ENCODE measurements around the gene HS3ST3A1. TPM values are rescaled to one million over a fixed set of nuclear protein-coding genes. Genes with fewer than 3 reads are reported as not detected.
A peak's percentile ranks its signal among the peaks of the same experiment; 100 is the strongest.

Gene HS3ST3A1
- polyA plus RNA-seq, 3 donors: 0.20 TPM; not detected in 2

DNA sequence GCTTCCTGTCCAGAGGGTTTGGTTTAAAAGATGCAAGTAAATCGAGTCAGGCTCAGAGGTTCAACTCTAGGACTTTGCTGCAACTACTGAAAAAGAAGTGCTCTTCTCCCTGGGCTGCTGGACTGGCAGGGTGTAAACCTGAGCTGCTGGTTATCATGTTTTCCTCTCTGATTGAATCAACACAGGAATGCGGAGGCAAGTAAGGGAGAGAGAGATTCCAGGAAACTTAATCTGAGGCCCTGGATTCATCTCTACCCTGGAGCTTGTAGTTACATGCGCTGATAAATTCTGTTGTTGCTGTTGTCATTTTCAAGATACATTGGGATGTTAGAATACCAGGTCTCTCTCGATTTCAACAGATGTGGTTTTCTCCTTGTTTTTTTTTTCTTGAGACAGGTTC is 8.2 kb upstream of the HS3ST3A1 start:
- no peaks in the 10 kb centered on the region for H4K20me1 ChIP-seq (ENCODE audit: insufficient read depth, low read length)
- Mint-ChIP-seq H3K4me3 (no peak overlapping the region), H3K27me3 (ENCODE audit: low read depth in 3 of 3) (peaks cover 9 to 19% (median 11%) of the 10 kb centered on the region in 3 donors), H3K27ac (no peak overlapping the region), H3K36me3 (no peaks in the 10 kb centered on the region), H3K9me3 (peaks cover 3 to 11% (median 8%) of the 10 kb centered on the region in 7 donors), H3K4me1 (no peaks in the 10 kb centered on the region)
- no peaks in the 10 kb centered on the region for H3K27me3 ChIP-seq (ENCODE audit: control insufficient read depth in 2 of 2, insufficient read depth in 2 of 2, low read length in 2 of 2)
- no peak for TF ChIP-seq CTCF (IDR thresholded peaks at IDR 0.05)
- WGBS (ENCODE audit: insufficient coverage): 58% methylated on average over 1 of the region's 4 CpGs
- intact Hi-C loops (cut with micrococcal nuclease): no loop called here
- H3K4me2 ChIP-seq (replicated peaks; ENCODE audit: extremely low read depth, low read length, poor library complexity, severe bottlenecking): no peak overlapping the region
- H3K27ac ChIP-seq (ENCODE audit: low read depth in 1 of 2, low read length in 2 of 2): no peak overlapping the region
- H3K4me1 ChIP-seq (ENCODE audit: control insufficient read depth in 1 of 2, insufficient read depth in 2 of 2, low read length in 2 of 2): no peaks in the 10 kb centered on the region
- H3K4me3 ChIP-seq (replicated peaks in 1 of 3; ENCODE audit: low read depth in 2 of 3, low read length in 3 of 3): no peak overlapping the region
- peaks cover 0 to 5% of the 10 kb centered on the region in 2 donors for H3K9me3 ChIP-seq (replicated peaks in 1 of 2; ENCODE audit: control insufficient read depth in 1 of 2, insufficient read depth in 1 of 2, low read length in 2 of 2)
- H2AFZ ChIP-seq (ENCODE audit: insufficient read depth, low read depth, low read length, poor library complexity, severe bottlenecking): no peak overlapping the region
- no peak overlapping the region for H3K9ac ChIP-seq (ENCODE audit: insufficient read depth, low read length, poor library complexity, severe bottlenecking)
- H3K79me2 ChIP-seq (ENCODE audit: insufficient read depth, low read length): no peaks in the 10 kb centered on the region
- DNase-seq: no peak
- no peaks in the 10 kb centered on the region for H3K36me3 ChIP-seq (replicated peaks in 1 of 2; ENCODE audit: control insufficient read depth in 1 of 2, insufficient read depth in 2 of 2, low read length in 2 of 2)

DNA sequence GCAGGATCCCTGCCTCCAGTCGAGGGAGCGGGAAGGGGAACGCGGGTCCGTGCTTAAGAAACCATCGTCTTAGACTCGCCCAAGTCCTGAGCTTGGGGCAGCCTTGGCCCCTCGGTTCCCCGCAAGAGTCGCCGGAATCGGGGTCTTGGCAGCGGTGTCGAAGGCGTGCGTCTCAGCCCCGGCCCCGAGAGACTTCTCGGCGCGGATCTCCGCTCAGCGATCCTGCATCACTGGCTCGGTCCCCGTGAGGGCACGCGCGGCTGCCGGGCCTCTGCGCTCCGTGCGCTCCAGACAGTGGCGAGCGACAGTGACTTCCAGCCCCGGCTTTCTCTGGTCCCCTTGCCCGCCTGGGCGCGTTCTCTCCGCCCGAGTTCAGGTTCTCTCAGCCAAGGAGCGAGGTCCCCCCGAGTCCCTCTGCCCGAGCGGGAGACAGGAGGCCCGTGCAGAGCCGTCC is 380 bp downstream of the HS3ST3A1 start:
- no peak overlapping the region for H3K4me3 ChIP-seq (replicated peaks in 1 of 3; ENCODE audit: low read depth in 2 of 3, low read length in 3 of 3)
- Mint-ChIP-seq H3K36me3 (peaks cover 0 to 6% of the 10 kb centered on the region in 2 donors), H3K27ac (no peak overlapping the region), H3K27me3 (ENCODE audit: low read depth in 3 of 3) (peaks cover 50 to 77% (median 57%) of the 10 kb centered on the region in 3 donors), H3K9me3 (peaks cover 0 to 8% (median 2%) of the 10 kb centered on the region in 7 donors), H3K4me1 (peaks cover 3% of the 10 kb centered on the region), H3K4me3 (peak overlapping the region in 1 of 2 donors; percentile 64)
- WGBS (ENCODE audit: insufficient coverage): under 1% methylated on average over 46 of the region's 46 CpGs
- H3K9me3 ChIP-seq (replicated peaks in 1 of 2; ENCODE audit: control insufficient read depth in 1 of 2, insufficient read depth in 1 of 2, low read length in 2 of 2): peaks cover 0 to 22% of the 10 kb centered on the region in 2 donors
- H3K79me2 ChIP-seq (ENCODE audit: insufficient read depth, low read length): no peaks in the 10 kb centered on the region
- no peaks in the 10 kb centered on the region for H3K36me3 ChIP-seq (replicated peaks in 1 of 2; ENCODE audit: control insufficient read depth in 1 of 2, insufficient read depth in 2 of 2, low read length in 2 of 2)
- TF ChIP-seq CTCF (IDR thresholded peaks at IDR 0.05): no peak
- H3K27ac ChIP-seq (ENCODE audit: low read depth in 1 of 2, low read length in 2 of 2): no peak overlapping the region
- no peak overlapping the region for H3K9ac ChIP-seq (ENCODE audit: insufficient read depth, low read length, poor library complexity, severe bottlenecking)
- H3K4me1 ChIP-seq (ENCODE audit: control insufficient read depth in 1 of 2, insufficient read depth in 2 of 2, low read length in 2 of 2): peaks cover 3 to 6% of the 10 kb centered on the region in 2 donors
- H4K20me1 ChIP-seq (ENCODE audit: insufficient read depth, low read length): no peaks in the 10 kb centered on the region
- intact Hi-C loops (cut with micrococcal nuclease): no loop called here
- H3K4me2 ChIP-seq (replicated peaks; ENCODE audit: extremely low read depth, low read length, poor library complexity, severe bottlenecking): no peak overlapping the region
- H2AFZ ChIP-seq (ENCODE audit: insufficient read depth, low read depth, low read length, poor library complexity, severe bottlenecking): no peak overlapping the region
- no peak for DNase-seq
- peaks cover 31 to 62% of the 10 kb centered on the region in 2 donors for H3K27me3 ChIP-seq (ENCODE audit: control insufficient read depth in 2 of 2, insufficient read depth in 2 of 2, low read length in 2 of 2)

Measured in CD14-positive monocyte (primary cell).